ENCODE data around the gene PCBP2. TPM values are rescaled to one million over a fixed set of nuclear protein-coding genes. Genes with fewer than 3 reads are reported as not detected.

Gene PCBP2
- polyA plus RNA-seq, 3 donors: 79.6 to 588 (median 81.9) TPM

DNA sequence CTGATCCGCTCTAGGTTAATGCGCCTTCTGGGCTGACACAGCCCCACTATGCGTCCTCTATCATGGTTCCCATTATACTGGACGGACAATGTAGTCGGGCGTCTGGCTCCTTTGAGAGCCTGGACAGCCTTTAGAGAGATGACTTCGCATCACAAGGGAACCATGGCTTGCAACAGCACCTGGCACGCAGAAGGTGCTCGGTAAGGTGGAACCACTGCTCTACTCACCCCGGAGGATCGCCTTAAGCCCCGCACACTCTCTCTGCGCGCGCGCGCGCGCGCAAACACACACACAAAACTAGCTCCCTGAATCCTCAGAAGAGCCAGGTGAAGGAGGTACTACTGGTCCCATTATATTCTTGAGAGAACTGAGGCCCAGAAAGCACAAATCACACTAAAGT lies 40.3 kb downstream of the PCBP2 start:
- peaks cover 0 to 5% of the 10 kb centered on the region in 2 donors for H3K36me3 Mint-ChIP-seq
- Histone ChIP-seq H3K9ac (ENCODE audit: insufficient read depth, low read length, poor library complexity, severe bottlenecking) (peak overlapping the region; percentile 36), H3K4me3 (replicated peaks in 1 of 3; ENCODE audit: low read depth in 2 of 3, low read length in 3 of 3) (peak overlapping the region in 2 of 3 experiments; percentile 36 to 77), H3K4me1 (ENCODE audit: control insufficient read depth in 1 of 2, insufficient read depth in 2 of 2, low read length in 2 of 2) (peaks cover 34 to 36% of the 10 kb centered on the region in 2 donors), H3K4me2 (replicated peaks; ENCODE audit: extremely low read depth, low read length, poor library complexity, severe bottlenecking) (peak overlapping the region; percentile 82), H4K20me1 (ENCODE audit: insufficient read depth, low read length) (no peaks in the 10 kb centered on the region), H3K9me3 (replicated peaks in 1 of 2; ENCODE audit: control insufficient read depth in 1 of 2, insufficient read depth in 1 of 2, low read length in 2 of 2) (no peaks in the 10 kb centered on the region), H3K27ac (ENCODE audit: low read depth in 1 of 2, low read length in 2 of 2) (no peak overlapping the region), H3K79me2 (ENCODE audit: insufficient read depth, low read length) (peaks cover 2% of the 10 kb centered on the region), H2AFZ (ENCODE audit: insufficient read depth, low read depth, low read length, poor library complexity, severe bottlenecking) (peak overlapping the region; percentile 68), H3K36me3 (replicated peaks in 1 of 2; ENCODE audit: control insufficient read depth in 1 of 2, insufficient read depth in 2 of 2, low read length in 2 of 2) (peaks cover 0 to 10% of the 10 kb centered on the region in 2 donors), H3K27me3 (ENCODE audit: control insufficient read depth in 2 of 2, insufficient read depth in 2 of 2, low read length in 2 of 2) (no peaks in the 10 kb centered on the region)
- TF ChIP-seq CTCF (IDR thresholded peaks at IDR 0.05): no peak
- 67% methylated on average over 12 of the region's 20 CpGs for WGBS (ENCODE audit: insufficient coverage)
- peaks cover 34% of the 10 kb centered on the region for H3K4me1 Mint-ChIP-seq
- DNase-seq: no peak
- intact Hi-C loops (cut with micrococcal nuclease): no loop called here
- peaks cover 0 to 2% (median 0%) of the 10 kb centered on the region in 3 donors for H3K27me3 Mint-ChIP-seq (ENCODE audit: low read depth in 3 of 3)
- peak overlapping the region; percentile 82 to 95 for H3K4me3 Mint-ChIP-seq
- peak overlapping the region in 6 of 7 donors; percentile 40 to 86 (median 74) for H3K27ac Mint-ChIP-seq
- no peaks in the 10 kb centered on the region for H3K9me3 Mint-ChIP-seq

DNA sequence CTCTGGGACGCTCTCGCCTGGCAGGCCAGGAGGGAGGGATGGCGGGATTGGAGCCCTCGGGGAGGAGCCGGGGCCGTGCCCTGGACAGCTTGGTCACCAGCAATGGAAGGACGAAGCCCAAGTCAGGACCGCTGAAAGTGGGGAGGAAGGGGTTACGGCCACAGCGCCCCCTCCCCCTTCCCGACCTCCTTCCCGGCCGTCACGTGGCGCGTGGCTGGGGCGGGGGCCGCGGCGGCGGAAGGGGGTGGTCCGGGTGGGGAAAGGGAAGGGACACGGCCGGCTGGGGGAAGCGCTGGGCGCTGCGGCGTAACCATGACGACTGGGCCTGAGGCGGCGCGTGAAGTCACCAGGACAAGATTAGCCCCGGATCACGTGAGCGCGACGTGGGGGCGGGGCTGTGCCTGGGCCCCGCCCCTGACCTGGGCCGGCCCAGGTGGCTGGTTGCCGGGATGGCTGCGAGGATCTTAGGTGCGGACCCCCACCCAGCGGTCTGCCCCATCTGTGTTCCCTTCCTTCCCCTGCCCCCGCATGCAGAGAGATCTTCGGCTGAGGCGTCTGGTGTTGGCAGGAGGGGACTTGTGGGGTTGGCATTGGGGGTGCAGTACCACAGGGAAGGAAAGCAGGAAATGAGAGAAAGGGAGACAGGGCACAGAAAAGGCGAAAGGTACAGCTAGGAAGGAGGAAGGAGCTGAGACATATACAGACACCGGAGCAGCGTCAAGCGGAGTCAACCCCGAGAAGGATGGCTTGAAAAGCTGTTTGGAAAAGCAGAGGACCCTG lies 41.1 kb downstream of the PCBP2 start:
- Mint-ChIP-seq H3K9me3 (no peaks in the 10 kb centered on the region), H3K27ac (peak overlapping the region; percentile 80 to 93 (median 88)), H3K36me3 (no peaks in the 10 kb centered on the region), H3K4me3 (peak overlapping the region; percentile 82 to 95), H3K27me3 (ENCODE audit: low read depth in 3 of 3) (peaks cover 0 to 2% (median 0%) of the 10 kb centered on the region in 3 donors), H3K4me1 (peaks cover 39% of the 10 kb centered on the region)
- Histone ChIP-seq H3K27ac (ENCODE audit: low read depth in 1 of 2, low read length in 2 of 2) (peak overlapping the region; percentile 3 to 48), H4K20me1 (ENCODE audit: insufficient read depth, low read length) (no peaks in the 10 kb centered on the region), H3K9me3 (replicated peaks in 1 of 2; ENCODE audit: control insufficient read depth in 1 of 2, insufficient read depth in 1 of 2, low read length in 2 of 2) (no peaks in the 10 kb centered on the region), H3K4me3 (replicated peaks in 1 of 3; ENCODE audit: low read depth in 2 of 3, low read length in 3 of 3) (peak overlapping the region; percentile 36 to 77 (median 39)), H3K4me1 (ENCODE audit: control insufficient read depth in 1 of 2, insufficient read depth in 2 of 2, low read length in 2 of 2) (peaks cover 35 to 36% of the 10 kb centered on the region in 2 donors), H3K79me2 (ENCODE audit: insufficient read depth, low read length) (peaks cover 6% of the 10 kb centered on the region), H3K36me3 (replicated peaks in 1 of 2; ENCODE audit: control insufficient read depth in 1 of 2, insufficient read depth in 2 of 2, low read length in 2 of 2) (peaks cover 0 to 2% of the 10 kb centered on the region in 2 donors), H3K27me3 (ENCODE audit: control insufficient read depth in 2 of 2, insufficient read depth in 2 of 2, low read length in 2 of 2) (no peaks in the 10 kb centered on the region), H3K9ac (ENCODE audit: insufficient read depth, low read length, poor library complexity, severe bottlenecking) (peak overlapping the region; percentile 36), H2AFZ (ENCODE audit: insufficient read depth, low read depth, low read length, poor library complexity, severe bottlenecking) (peak overlapping the region; percentile 68), H3K4me2 (replicated peaks; ENCODE audit: extremely low read depth, low read length, poor library complexity, severe bottlenecking) (peak overlapping the region; percentile 82)
- intact Hi-C loops (cut with micrococcal nuclease): no loop called here
- DNase-seq: peak; percentile 79 to 89 (median 88)
- 0% methylated on average over 19 of the region's 52 CpGs for WGBS (ENCODE audit: insufficient coverage)
- no peak for TF ChIP-seq CTCF (IDR thresholded peaks at IDR 0.05)

All from CD14-positive monocyte (primary cell).